IPS-18c (cell line): ENCODE results near the gene BSCL2.
A peak's percentile ranks its signal among the peaks of the same experiment; 100 is the strongest.

ENCODE experiments used
- H3K4me3 ChIP-seq: 2 replicates; pipeline ENCODE4 v1.7.0; 2013; ENCODE audit warnings: low read depth, mild to moderate bottlenecking, low read length, moderate library complexity; ENCODE audit not compliant: insufficient read depth
- H3K9me3 ChIP-seq: one replicate; pipeline ENCODE4 v1.6.1; 2013; ENCODE audit warnings: mild to moderate bottlenecking, low read length, moderate library complexity; ENCODE audit not compliant: control insufficient read depth, insufficient read depth

BSCL2 gene

GRCh38 chr11:62648185-62648966 is 58.8 kb downstream of the BSCL2 start:
- Histone ChIP-seq H3K9me3 (no peaks in the 10 kb centered on the region), H3K4me3 (no peak overlapping the region)

DNA sequence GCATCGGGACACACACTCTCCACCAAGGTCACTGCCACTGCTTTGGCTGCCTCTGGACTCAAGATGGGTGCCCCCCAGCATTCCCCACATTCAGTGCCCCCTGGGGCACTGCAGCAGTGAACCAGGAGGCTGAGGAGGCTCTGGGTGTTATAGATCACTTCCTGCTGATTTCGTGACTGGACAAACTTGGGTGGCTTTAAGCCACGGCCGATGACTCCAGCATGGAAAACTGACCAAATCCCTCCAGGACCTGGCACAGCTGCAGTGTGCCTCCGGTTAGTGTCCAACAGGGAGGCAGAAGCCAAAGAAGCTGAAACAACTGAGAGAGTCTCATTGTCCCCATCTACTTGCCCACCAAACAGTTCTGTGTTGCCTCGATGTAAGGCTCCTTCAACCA is 59.6 kb downstream of the BSCL2 start:
- H3K9me3 ChIP-seq, result no peaks in the 10 kb centered on the region
- no peak overlapping the region for H3K4me3 ChIP-seq

DNA sequence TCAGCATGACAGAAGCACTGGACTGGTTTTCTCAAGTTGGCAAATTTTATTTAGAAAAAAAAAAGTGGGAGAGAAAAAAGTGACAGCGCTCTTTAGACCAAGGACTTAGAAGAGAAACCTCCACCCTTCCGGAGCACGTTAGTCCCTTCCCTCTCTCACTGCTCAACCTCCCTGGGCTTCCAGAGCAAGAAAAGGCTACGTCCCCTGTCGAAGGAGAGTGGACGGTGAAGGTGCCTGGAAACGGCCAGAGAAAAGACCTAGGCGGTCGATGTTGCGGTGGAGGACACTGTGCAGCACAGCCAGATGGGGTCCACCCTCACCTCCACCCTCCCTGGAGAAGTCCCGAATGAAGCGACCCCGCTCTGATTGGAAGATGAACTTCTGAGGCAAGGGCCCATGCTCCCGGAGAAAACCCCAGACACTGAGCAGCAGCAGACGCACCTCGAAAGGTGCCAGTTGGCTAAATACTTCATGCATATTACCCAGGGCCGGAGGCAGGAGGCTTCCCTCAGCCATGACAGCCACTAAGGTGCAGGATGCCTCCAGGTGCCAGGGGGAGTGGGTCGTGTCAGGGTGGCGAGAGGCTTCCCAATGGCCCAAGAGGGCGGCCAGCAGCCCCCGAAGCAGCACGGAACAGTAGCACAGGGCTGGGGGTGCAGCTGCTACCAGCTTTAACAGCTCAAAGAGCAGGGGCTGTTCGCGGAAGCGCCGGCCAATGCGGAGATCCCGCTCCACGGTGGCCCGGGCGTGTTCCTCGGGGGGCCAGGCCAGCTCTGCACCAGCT is 60.2 kb downstream of the BSCL2 start:
- no peak overlapping the region for H3K4me3 ChIP-seq
- no peaks in the 10 kb centered on the region for H3K9me3 ChIP-seq

- no peaks in the 10 kb centered on the region for H3K9me3 ChIP-seq
- peak within 1 kb of the TSS; percentile 93 for H3K4me3 ChIP-seq
These were observed 61.0 kb downstream of the BSCL2 start, which contains the start of gene GANAB for GRCh38 chr11:62645946-62646824. GANAB (minus strand) TSS chr11:62646613; CDS start chr11:62646599, 14 bp downstream.

GRCh38 chr11:62645671-62645945 is 61.6 kb downstream of the BSCL2 start:
- no peaks in the 10 kb centered on the region for H3K9me3 ChIP-seq
- peak overlapping the region; percentile 93 for H3K4me3 ChIP-seq

GRCh38 chr11:62644220-62644619 is 63.0 kb downstream of the BSCL2 start:
- H3K9me3 ChIP-seq, result no peaks in the 10 kb centered on the region
- H3K4me3 ChIP-seq, result no peak overlapping the region
